H1 (cell line): ENCODE results near the gene LGALS8. TPM values are rescaled to one million over a fixed set of nuclear protein-coding genes. Genes with fewer than 3 reads are reported as not detected.

Experiments
- CTCF ChIA-PET: fragments of 300-600 bp; sonication (Branson Sonifier 250); formaldehyde crosslinking; loops from one replicate; lab custom pipeline; 2021; ENCODE audit not compliant: partially characterized antibody; lab: Charles Lee
- POLR2A ChIA-PET: fragments of 300-600 bp; sonication (Branson Sonifier 250); formaldehyde crosslinking; loops from one replicate; lab custom pipeline; 2021; ENCODE audit warnings: inconsistent platforms; ENCODE audit not compliant: partially characterized antibody; lab: Charles Lee
- DNase-seq, 2 experiments: peaks; one replicate each; pipeline versions ENCODE4 v3.0.0 to v3.0.0-alpha.2; 2010 to 2022; ENCODE audit warnings: low spot score in 2 of 2, low read depth in 1 of 2, mixed read lengths in 1 of 2
- FAIRE-seq: peaks from 2 replicates; lab custom pipeline; 2011; peaks lifted over from hg19 to GRCh38; lab: Jason Lieb, UNC
- H2AFZ ChIP-seq: 2 replicates; pipeline ENCODE4 v1.8.1; 2012; ENCODE audit warnings: low read length, inconsistent platforms
- H2AK5ac ChIP-seq: 2 replicates; pipeline ENCODE4 v1.6.1; 2013; ENCODE audit warnings: low read depth, low read length
- H2BK120ac ChIP-seq: replicated peaks from 2 replicates; pipeline ENCODE3; 2013; ENCODE audit warnings: low read depth, low read length, inconsistent platforms
- H2BK12ac ChIP-seq: 2 replicates; pipeline ENCODE4 v1.6.1; 2013; ENCODE audit warnings: low read depth, low read length
- H2BK15ac ChIP-seq: 2 replicates; pipeline ENCODE4 v1.6.1; 2013; ENCODE audit warnings: low read length
- H2BK20ac ChIP-seq: 2 replicates; pipeline ENCODE4 v1.6.1; 2013; ENCODE audit warnings: low read length
- H2BK5ac ChIP-seq: 2 replicates; pipeline ENCODE4 v1.6.1; 2013; ENCODE audit warnings: low read depth, low read length
- H3K14ac ChIP-seq: 2 replicates; pipeline ENCODE4 v1.6.1; 2013; ENCODE audit warnings: inconsistent platforms; ENCODE audit not compliant: insufficient read length
- H3K18ac ChIP-seq: 2 replicates; pipeline ENCODE4 v1.6.1; 2013; ENCODE audit warnings: low read length; ENCODE audit errors: extremely low read depth
- H3K23ac ChIP-seq: 2 replicates; pipeline ENCODE4 v1.6.1; 2013; ENCODE audit warnings: inconsistent platforms; ENCODE audit not compliant: insufficient read length
- H3K23me2 ChIP-seq: 2 replicates; pipeline ENCODE4 v1.6.1; 2013; ENCODE audit warnings: low read depth, low read length
- H3K27ac ChIP-seq: 2 replicates; pipeline ENCODE4 v1.6.1; 2011; ENCODE audit warnings: low read depth, low read length, inconsistent platforms
- H3K27me3 ChIP-seq, 4 experiments: replicated peaks in 1 of 4; 1 replicate in 1 of 4; 2 replicates in 3 of 4; pipeline versions ENCODE4 v1.6.1 to v1.8.1; 2011 to 2013; ENCODE audit warnings: low read length in 3 of 4, mild to moderate bottlenecking in 3 of 4, inconsistent platforms in 2 of 4, mixed read lengths in 2 of 4, moderate library complexity in 1 of 4; ENCODE audit not compliant: control insufficient read depth in 3 of 4, insufficient read depth in 3 of 4; ENCODE audit errors: extremely low read depth in 1 of 4
- H3K36me3 ChIP-seq, 4 experiments: 2 replicates each; pipeline versions ENCODE4 v1.6.1 to v1.8.1; 2011 to 2013; ENCODE audit warnings: mild to moderate bottlenecking in 4 of 4, low read length in 3 of 4, moderate library complexity in 2 of 4, control low read depth in 1 of 4, inconsistent platforms in 1 of 4; ENCODE audit not compliant: insufficient read depth in 4 of 4, control insufficient read depth in 2 of 4
- H3K4ac ChIP-seq: replicated peaks from 2 replicates; pipeline ENCODE3; 2013; ENCODE audit warnings: low read length, low read depth, mixed read lengths, inconsistent platforms; ENCODE audit not compliant: insufficient read length
- H3K4me1 ChIP-seq, 4 experiments: replicated peaks in 1 of 4; 1 replicate in 1 of 4; 2 replicates in 3 of 4; pipeline versions ENCODE4 v1.6.1 to v1.8.1; 2011 to 2013; ENCODE audit warnings: low read length in 3 of 4, inconsistent platforms in 2 of 4, mixed read lengths in 1 of 4; ENCODE audit not compliant: insufficient read depth in 4 of 4, control insufficient read depth in 3 of 4
- H3K4me2 ChIP-seq, 2 experiments: 2 replicates each; pipeline versions ENCODE4 v1.6.1 to v1.8.1; 2011 to 2013; ENCODE audit warnings: low read depth in 2 of 2, low read length in 2 of 2, control low read depth in 1 of 2, inconsistent platforms in 1 of 2, mild to moderate bottlenecking in 1 of 2; ENCODE audit not compliant: insufficient read depth in 1 of 2
- H3K4me3 ChIP-seq, 4 experiments: fragments of 200-600, 300-600 bp in 1 of 4; sonication (generic), shearing (Covaris generic), sonication (Bioruptor Twin) in 1 of 4; 2 replicates each; pipeline versions ENCODE4 v1.5.1 to v1.8.1; 2011 to 2016; ENCODE audit warnings: low read length in 4 of 4, low read depth in 3 of 4, control low read depth in 2 of 4, inconsistent platforms in 2 of 4, mild to moderate bottlenecking in 2 of 4, mixed read lengths in 1 of 4, moderate library complexity in 1 of 4; ENCODE audit not compliant: insufficient read depth in 2 of 4; ENCODE audit errors: extremely low read depth in 1 of 4
- H3K56ac ChIP-seq: replicated peaks from 2 replicates; pipeline ENCODE3; 2013; ENCODE audit warnings: low read depth, mild to moderate bottlenecking, mixed read lengths, low read length, inconsistent platforms; ENCODE audit not compliant: insufficient read length
- H3K79me1 ChIP-seq: 2 replicates; pipeline ENCODE4 v1.6.1; 2013; ENCODE audit warnings: low read depth, low read length, control low read depth
- H3K79me2 ChIP-seq, 2 experiments: 2 replicates each; pipeline versions ENCODE4 v1.6.1 to v1.8.1; 2012 to 2013; ENCODE audit warnings: low read length in 2 of 2, mild to moderate bottlenecking in 2 of 2, inconsistent platforms in 1 of 2; ENCODE audit not compliant: insufficient read depth in 2 of 2, control insufficient read depth in 1 of 2
- H3K9ac ChIP-seq, 4 experiments: replicated peaks in 1 of 4; 1 replicate in 1 of 4; 2 replicates in 3 of 4; pipeline versions ENCODE4 v1.6.1 to v1.8.1; 2011 to 2013; ENCODE audit warnings: low read depth in 3 of 4, low read length in 3 of 4, control low read depth in 2 of 4, mild to moderate bottlenecking in 2 of 4, moderate library complexity in 2 of 4, inconsistent platforms in 1 of 4; ENCODE audit errors: extremely low read depth in 1 of 4
- H3K9me3 ChIP-seq, 2 experiments: 2 replicates each; pipeline versions ENCODE4 v1.6.1 to v1.8.1; 2012 to 2013; ENCODE audit warnings: mild to moderate bottlenecking in 2 of 2, moderate library complexity in 2 of 2, control low read depth in 1 of 2, inconsistent platforms in 1 of 2, low read depth in 1 of 2, low read length in 1 of 2, mixed read lengths in 1 of 2; ENCODE audit not compliant: insufficient read depth in 2 of 2
- H4K20me1 ChIP-seq, 2 experiments: replicated peaks in 1 of 2; 2 replicates each; pipeline versions ENCODE3 to v1.8.1; 2011 to 2013; ENCODE audit warnings: inconsistent platforms in 2 of 2, low read length in 2 of 2, mild to moderate bottlenecking in 1 of 2; ENCODE audit not compliant: insufficient read depth in 2 of 2, control insufficient read depth in 1 of 2
- H4K5ac ChIP-seq: 2 replicates; pipeline ENCODE4 v1.6.1; 2013; ENCODE audit warnings: low read length, low read depth, mixed read lengths, inconsistent platforms; ENCODE audit not compliant: insufficient read length
- H4K8ac ChIP-seq: 2 replicates; pipeline ENCODE4 v1.8.0; 2013; ENCODE audit warnings: mild to moderate bottlenecking, moderate library complexity, low read length, inconsistent platforms; ENCODE audit not compliant: insufficient read depth; ENCODE audit errors: extremely low read depth
- H4K91ac ChIP-seq: replicated peaks from 2 replicates; pipeline ENCODE3; 2013; ENCODE audit warnings: low read length, mixed read lengths, inconsistent platforms; ENCODE audit not compliant: insufficient read length
- ASH2L ChIP-seq: fragments of 200-600, 300-600 bp; sonication (generic); IDR thresholded peaks from one replicate; pipeline ENCODE4 v1.7.1; 2017; ENCODE audit warnings: low read length
- ATF3 ChIP-seq: IDR thresholded peaks from 2 replicates; pipeline ENCODE4 v1.6.1; 2011; ENCODE audit warnings: low read depth, mild to moderate bottlenecking, low read length; ENCODE audit not compliant: insufficient read depth
- CBX5 ChIP-seq: fragments of 300-800, 300-1000 bp; sonication (generic); IDR thresholded peaks from 2 replicates; pipeline ENCODE4 v1.7.1; 2016; ENCODE audit warnings: antibody characterized with exemption, low read length, low read depth
- CHD1 ChIP-seq: IDR thresholded peaks from 2 replicates; pipeline ENCODE4 v1.6.1; 2012; ENCODE audit warnings: low read depth, low read length, improper control_type of control experiment
- KDM1A ChIP-seq: fragments of 200-600, 300-600 bp; sonication (generic); IDR thresholded peaks from 2 replicates; pipeline ENCODE4 v1.7.1; 2016; ENCODE audit warnings: mild to moderate bottlenecking, low read length, borderline replicate concordance
- MAX ChIP-seq: IDR thresholded peaks from 2 replicates; pipeline ENCODE4 v1.6.1; 2012; ENCODE audit warnings: inconsistent platforms
- NANOG ChIP-seq: IDR thresholded peaks from 2 replicates; pipeline ENCODE4 v1.6.1; 2011; ENCODE audit warnings: low read length, low read depth, mild to moderate bottlenecking, inconsistent platforms; ENCODE audit not compliant: insufficient read depth, poor library complexity, severe bottlenecking
- NRF1 ChIP-seq: IDR thresholded peaks from 2 replicates; pipeline ENCODE4 v1.6.1; 2011; ENCODE audit warnings: mild to moderate bottlenecking, low read depth, low read length, improper control_type of control experiment
- POLR2AphosphoS5 ChIP-seq: IDR thresholded peaks from 2 replicates; pipeline ENCODE4 v1.6.1; 2011; ENCODE audit warnings: low read depth, low read length
- RAD21 ChIP-seq, 2 experiments: IDR thresholded peaks in 1 of 2; conservative IDR thresholded peaks in 1 of 2; 2 replicates each; pipeline ENCODE4 v1.6.1; 2011; ENCODE audit warnings: low read depth in 2 of 2, low read length in 2 of 2, improper control_type of control experiment in 1 of 2, inconsistent platforms in 1 of 2, mild to moderate bottlenecking in 1 of 2, moderate library complexity in 1 of 2
- SIX5 ChIP-seq: IDR thresholded peaks from 2 replicates; pipeline ENCODE4 v1.6.1; 2011; ENCODE audit warnings: mild to moderate bottlenecking, low read depth, low read length
- TBP ChIP-seq: IDR thresholded peaks from 2 replicates; pipeline ENCODE4 v1.6.1; 2011; ENCODE audit warnings: low read depth, low read length, improper control_type of control experiment
- USF2 ChIP-seq: IDR thresholded peaks from 2 replicates; pipeline ENCODE4 v1.6.1; 2011; ENCODE audit warnings: low read length, improper control_type of control experiment
- WGBS, 2 experiments: shearing (Covaris generic) in 1 of 2; methylation state at CpG; one replicate each; pipeline versions ENCODE4 v1.1.6 to v1.1.7; 2013 to 2015; ENCODE audit warnings: low lambda C conversion rate in 2 of 2, mixed read lengths in 2 of 2, inconsistent platforms in 1 of 2, low coverage in 1 of 2, missing lambda C conversion rate in 1 of 2; ENCODE audit not compliant: insufficient replicate concordance in 2 of 2, insufficient coverage in 1 of 2, insufficient read length in 1 of 2; ENCODE audit errors: extremely low coverage in 1 of 2, missing lambda C conversion rate in 1 of 2; 5-methylcytosine and 5-hydroxymethylcytosine counted together
- polyA plus RNA-seq, 7 experiments: library from polyadenylated mRNA; depleted of rRNA in 3 of 7; stranded (reverse) in 5 of 7; unstranded in 2 of 7; fragments of >200 nt in 5 of 7; fragments of 200-250 nt in 2 of 7; gene quantifications; 1 replicate in 5 of 7; 2 replicates in 1 of 7; 4 replicates in 1 of 7; pipeline versions ENCODE4 v1.2.1 to v1.2.3, GENCODE V29; 2011 to 2013; ENCODE audit warnings: missing spikeins in 2 of 7, mixed read lengths in 2 of 7
- total RNA-seq: library from RNA; stranded (reverse); fragmentation: NEBNext Ultra II Directional; extraction: Animal tissue kit (Norgen Biotek cat#: 25700); gene quantifications from 2 replicates; pipeline ENCODE4 v1.2.1, GENCODE V29; 2021

The LGALS8 gene
- total and polyA plus RNA-seq, 2 of the 8 experiments (the other 6 are each of a cell fraction or from before 2014, with no cell fraction given), result 7.2 to 11.6 TPM

GRCh38 chr1:236576004-236576403 lies 52.2 kb downstream of the LGALS8 start:
- peaks cover 12 to 84% (median 49%) of the 10 kb centered on the region in 4 experiments for H3K36me3 ChIP-seq
- TF ChIP-seq NANOG (no peak), CBX5 (no peak), KDM1A (no peak), RAD21 (IDR thresholded peaks at IDR 0.05 in 1 of 2, conservative IDR thresholded peaks at IDR 0.05 in 1 of 2; ENCODE audit: low read depth in 2 of 2, low read length in 2 of 2) (no peak), ATF3 (no peak), USF2 (no peak), CHD1 (no peak), TBP (no peak), ASH2L (no peak), SIX5 (no peak), NRF1 (no peak), POLR2AphosphoS5 (no peak), MAX (no peak)

More at GRCh38 chr1:236576004-236576403, 52.2 kb downstream of the LGALS8 start:
- no peak overlapping the region for H3K9ac ChIP-seq
- no peak overlapping the region for H2BK15ac ChIP-seq
- peaks cover 0 to 1% (median 0%) of the 10 kb centered on the region in 4 experiments; a peak in 1 of 7 replicates for H3K27me3 ChIP-seq
- H3K4me1 ChIP-seq, result no peaks in the 10 kb centered on the region
- H3K56ac ChIP-seq, result no peak overlapping the region
- H2BK5ac ChIP-seq, result no peak overlapping the region
- H2AFZ ChIP-seq, result no peak overlapping the region
- H3K4me2 ChIP-seq, result no peak overlapping the region
- no peak overlapping the region for H3K14ac ChIP-seq
- DNase-seq, result no peak
- H4K8ac ChIP-seq, result no peak overlapping the region
- peaks cover 0 to 4% of the 10 kb centered on the region in 2 experiments for H4K20me1 ChIP-seq
- no peak for FAIRE-seq
- H2BK20ac ChIP-seq, result no peak overlapping the region
- no peak overlapping the region for H3K23ac ChIP-seq
- H2BK12ac ChIP-seq, result no peak overlapping the region
- H3K9me3 ChIP-seq, result no peaks in the 10 kb centered on the region
- H3K23me2 ChIP-seq, result no peaks in the 10 kb centered on the region
- ChIA-PET POLR2A (no interaction called here), CTCF (no interaction called here)
- H3K4ac ChIP-seq, result no peak overlapping the region
- no peak overlapping the region for H4K5ac ChIP-seq
- 73 to 75% methylated on average over 1 to 2 of the region's 2 CpGs for WGBS, 2 experiments
- H4K91ac ChIP-seq, result no peak overlapping the region
- H3K79me1 ChIP-seq, result no peaks in the 10 kb centered on the region
- H2AK5ac ChIP-seq, result no peak overlapping the region
- no peak overlapping the region for H3K18ac ChIP-seq
- H3K27ac ChIP-seq, result no peak overlapping the region
- no peak overlapping the region for H3K4me3 ChIP-seq
- no peaks in the 10 kb centered on the region for H3K79me2 ChIP-seq
- no peak overlapping the region for H2BK120ac ChIP-seq
